GM21367 (cell line): ENCODE data around the gene CCDC85A.
"Not testable (repeated sequence)": the region's sequence is repeated elsewhere in the genome, so short reads cannot be mapped to it uniquely, and the experiment has no call there.

ENCODE experiments used
- ATAC-seq: cut with Tn5 transposase; IDR thresholded peaks from one replicate; pipeline ENCODE4 v1.9.1; 2021; ENCODE audit not compliant: unreplicated experiment

Gene CCDC85A

GRCh38 chr2:56183643-56184499 is at the start of gene CCDC85A:
Gene CCDC85A, plus strand, starts transcription at chr2:56183990. Its CDS starts 635 bp downstream, at chr2:56184625.
- peak; percentile 98 for ATAC-seq

- no peak for ATAC-seq
Measured at GRCh38 chr2:56134861-56135260, 48.9 kb upstream of the CCDC85A start.

GRCh38 chr2:56142497-56143061 is 41.2 kb upstream of the CCDC85A start:
- not testable (repeated sequence) for ATAC-seq

- no peak for ATAC-seq
Measured at GRCh38 chr2:56147907-56148306, 35.9 kb upstream of the CCDC85A start.

GRCh38 chr2:56148825-56149224 is 35.0 kb upstream of the CCDC85A start:
- no peak for ATAC-seq

- ATAC-seq = no peak
Measured at GRCh38 chr2:56151841-56152240, 31.9 kb upstream of the CCDC85A start.

- ATAC-seq = no peak
Measured at GRCh38 chr2:56155188-56155587, 28.6 kb upstream of the CCDC85A start.

- ATAC-seq = not testable (repeated sequence)
Measured at GRCh38 chr2:56159875-56160274, 23.9 kb upstream of the CCDC85A start.

GRCh38 chr2:56167616-56168562 is 15.9 kb upstream of the CCDC85A start:
- no peak for ATAC-seq

- ATAC-seq = no peak
Measured at GRCh38 chr2:56169521-56169920, 14.3 kb upstream of the CCDC85A start.

- ATAC-seq = no peak
Measured at GRCh38 chr2:56170504-56170903, 13.3 kb upstream of the CCDC85A start.

GRCh38 chr2:56170988-56171387 is 12.8 kb upstream of the CCDC85A start:
- ATAC-seq = no peak

GRCh38 chr2:56175779-56176178 is 8.0 kb upstream of the CCDC85A start:
- ATAC-seq = no peak

GRCh38 chr2:56177420-56178220 is 6.2 kb upstream of the CCDC85A start:
- no peak for ATAC-seq

GRCh38 chr2:56179931-56180330 is 3.9 kb upstream of the CCDC85A start:
- no peak for ATAC-seq

GRCh38 chr2:56182420-56182819 is 1.4 kb upstream of the CCDC85A start:
- no peak for ATAC-seq

GRCh38 chr2:56184500-56185011 is 766 bp downstream of the CCDC85A start:
- no peak for ATAC-seq

- ATAC-seq = no peak
Measured at GRCh38 chr2:56185101-56185581, 1.4 kb downstream of the CCDC85A start.

- no peak for ATAC-seq
Measured at GRCh38 chr2:56185582-56186046, 1.8 kb downstream of the CCDC85A start.

- ATAC-seq = no peak
Measured at GRCh38 chr2:56191617-56192016, 7.8 kb downstream of the CCDC85A start.
